H1 (cell line): ENCODE data around the gene ACER1. TPM values are rescaled to one million over a fixed set of nuclear protein-coding genes. Genes with fewer than 3 reads are reported as not detected.

Experiments used
- CTCF ChIA-PET: fragments of 300-600 bp; sonication (Branson Sonifier 250); formaldehyde crosslinking; loops from one replicate; lab custom pipeline; 2021; ENCODE audit not compliant: partially characterized antibody; lab: Charles Lee
- POLR2A ChIA-PET: fragments of 300-600 bp; sonication (Branson Sonifier 250); formaldehyde crosslinking; loops from one replicate; lab custom pipeline; 2021; ENCODE audit warnings: inconsistent platforms; ENCODE audit not compliant: partially characterized antibody; lab: Charles Lee
- DNase-seq, 2 experiments: peaks; one replicate each; pipeline versions ENCODE4 v3.0.0 to v3.0.0-alpha.2; 2010 to 2022; ENCODE audit warnings: low spot score in 2 of 2, low read depth in 1 of 2, mixed read lengths in 1 of 2
- FAIRE-seq: peaks from 2 replicates; lab custom pipeline; 2011; peaks lifted over from hg19 to GRCh38; lab: Jason Lieb, UNC
- H2AFZ ChIP-seq: 2 replicates; pipeline ENCODE4 v1.8.1; 2012; ENCODE audit warnings: low read length, inconsistent platforms
- H2AK5ac ChIP-seq: 2 replicates; pipeline ENCODE4 v1.6.1; 2013; ENCODE audit warnings: low read depth, low read length
- H2BK120ac ChIP-seq: replicated peaks from 2 replicates; pipeline ENCODE3; 2013; ENCODE audit warnings: low read depth, low read length, inconsistent platforms
- H2BK12ac ChIP-seq: 2 replicates; pipeline ENCODE4 v1.6.1; 2013; ENCODE audit warnings: low read depth, low read length
- H2BK15ac ChIP-seq: 2 replicates; pipeline ENCODE4 v1.6.1; 2013; ENCODE audit warnings: low read length
- H2BK20ac ChIP-seq: 2 replicates; pipeline ENCODE4 v1.6.1; 2013; ENCODE audit warnings: low read length
- H2BK5ac ChIP-seq: 2 replicates; pipeline ENCODE4 v1.6.1; 2013; ENCODE audit warnings: low read depth, low read length
- H3K14ac ChIP-seq: 2 replicates; pipeline ENCODE4 v1.6.1; 2013; ENCODE audit warnings: inconsistent platforms; ENCODE audit not compliant: insufficient read length
- H3K18ac ChIP-seq: 2 replicates; pipeline ENCODE4 v1.6.1; 2013; ENCODE audit warnings: low read length; ENCODE audit errors: extremely low read depth
- H3K23ac ChIP-seq: 2 replicates; pipeline ENCODE4 v1.6.1; 2013; ENCODE audit warnings: inconsistent platforms; ENCODE audit not compliant: insufficient read length
- H3K23me2 ChIP-seq: 2 replicates; pipeline ENCODE4 v1.6.1; 2013; ENCODE audit warnings: low read depth, low read length
- H3K27ac ChIP-seq: 2 replicates; pipeline ENCODE4 v1.6.1; 2011; ENCODE audit warnings: low read depth, low read length, inconsistent platforms
- H3K27me3 ChIP-seq, 4 experiments: replicated peaks in 1 of 4; 1 replicate in 1 of 4; 2 replicates in 3 of 4; pipeline versions ENCODE4 v1.6.1 to v1.8.1; 2011 to 2013; ENCODE audit warnings: low read length in 3 of 4, mild to moderate bottlenecking in 3 of 4, inconsistent platforms in 2 of 4, mixed read lengths in 2 of 4, moderate library complexity in 1 of 4; ENCODE audit not compliant: control insufficient read depth in 3 of 4, insufficient read depth in 3 of 4; ENCODE audit errors: extremely low read depth in 1 of 4
- H3K36me3 ChIP-seq, 4 experiments: 2 replicates each; pipeline versions ENCODE4 v1.6.1 to v1.8.1; 2011 to 2013; ENCODE audit warnings: mild to moderate bottlenecking in 4 of 4, low read length in 3 of 4, moderate library complexity in 2 of 4, control low read depth in 1 of 4, inconsistent platforms in 1 of 4; ENCODE audit not compliant: insufficient read depth in 4 of 4, control insufficient read depth in 2 of 4
- H3K4ac ChIP-seq: replicated peaks from 2 replicates; pipeline ENCODE3; 2013; ENCODE audit warnings: low read length, low read depth, mixed read lengths, inconsistent platforms; ENCODE audit not compliant: insufficient read length
- H3K4me1 ChIP-seq, 4 experiments: replicated peaks in 1 of 4; 1 replicate in 1 of 4; 2 replicates in 3 of 4; pipeline versions ENCODE4 v1.6.1 to v1.8.1; 2011 to 2013; ENCODE audit warnings: low read length in 3 of 4, inconsistent platforms in 2 of 4, mixed read lengths in 1 of 4; ENCODE audit not compliant: insufficient read depth in 4 of 4, control insufficient read depth in 3 of 4
- H3K4me2 ChIP-seq, 2 experiments: 2 replicates each; pipeline versions ENCODE4 v1.6.1 to v1.8.1; 2011 to 2013; ENCODE audit warnings: low read depth in 2 of 2, low read length in 2 of 2, control low read depth in 1 of 2, inconsistent platforms in 1 of 2, mild to moderate bottlenecking in 1 of 2; ENCODE audit not compliant: insufficient read depth in 1 of 2
- H3K4me3 ChIP-seq, 4 experiments: fragments of 200-600, 300-600 bp in 1 of 4; sonication (generic), shearing (Covaris generic), sonication (Bioruptor Twin) in 1 of 4; 2 replicates each; pipeline versions ENCODE4 v1.5.1 to v1.8.1; 2011 to 2016; ENCODE audit warnings: low read length in 4 of 4, low read depth in 3 of 4, control low read depth in 2 of 4, inconsistent platforms in 2 of 4, mild to moderate bottlenecking in 2 of 4, mixed read lengths in 1 of 4, moderate library complexity in 1 of 4; ENCODE audit not compliant: insufficient read depth in 2 of 4; ENCODE audit errors: extremely low read depth in 1 of 4
- H3K56ac ChIP-seq: replicated peaks from 2 replicates; pipeline ENCODE3; 2013; ENCODE audit warnings: low read depth, mild to moderate bottlenecking, mixed read lengths, low read length, inconsistent platforms; ENCODE audit not compliant: insufficient read length
- H3K79me1 ChIP-seq: 2 replicates; pipeline ENCODE4 v1.6.1; 2013; ENCODE audit warnings: low read depth, low read length, control low read depth
- H3K79me2 ChIP-seq, 2 experiments: 2 replicates each; pipeline versions ENCODE4 v1.6.1 to v1.8.1; 2012 to 2013; ENCODE audit warnings: low read length in 2 of 2, mild to moderate bottlenecking in 2 of 2, inconsistent platforms in 1 of 2; ENCODE audit not compliant: insufficient read depth in 2 of 2, control insufficient read depth in 1 of 2
- H3K9ac ChIP-seq, 4 experiments: replicated peaks in 1 of 4; 1 replicate in 1 of 4; 2 replicates in 3 of 4; pipeline versions ENCODE4 v1.6.1 to v1.8.1; 2011 to 2013; ENCODE audit warnings: low read depth in 3 of 4, low read length in 3 of 4, control low read depth in 2 of 4, mild to moderate bottlenecking in 2 of 4, moderate library complexity in 2 of 4, inconsistent platforms in 1 of 4; ENCODE audit errors: extremely low read depth in 1 of 4
- H3K9me3 ChIP-seq, 2 experiments: 2 replicates each; pipeline versions ENCODE4 v1.6.1 to v1.8.1; 2012 to 2013; ENCODE audit warnings: mild to moderate bottlenecking in 2 of 2, moderate library complexity in 2 of 2, control low read depth in 1 of 2, inconsistent platforms in 1 of 2, low read depth in 1 of 2, low read length in 1 of 2, mixed read lengths in 1 of 2; ENCODE audit not compliant: insufficient read depth in 2 of 2
- H4K20me1 ChIP-seq, 2 experiments: replicated peaks in 1 of 2; 2 replicates each; pipeline versions ENCODE3 to v1.8.1; 2011 to 2013; ENCODE audit warnings: inconsistent platforms in 2 of 2, low read length in 2 of 2, mild to moderate bottlenecking in 1 of 2; ENCODE audit not compliant: insufficient read depth in 2 of 2, control insufficient read depth in 1 of 2
- H4K5ac ChIP-seq: 2 replicates; pipeline ENCODE4 v1.6.1; 2013; ENCODE audit warnings: low read length, low read depth, mixed read lengths, inconsistent platforms; ENCODE audit not compliant: insufficient read length
- H4K8ac ChIP-seq: 2 replicates; pipeline ENCODE4 v1.8.0; 2013; ENCODE audit warnings: mild to moderate bottlenecking, moderate library complexity, low read length, inconsistent platforms; ENCODE audit not compliant: insufficient read depth; ENCODE audit errors: extremely low read depth
- H4K91ac ChIP-seq: replicated peaks from 2 replicates; pipeline ENCODE3; 2013; ENCODE audit warnings: low read length, mixed read lengths, inconsistent platforms; ENCODE audit not compliant: insufficient read length
- CTCF ChIP-seq, 3 experiments: IDR thresholded peaks; 1 replicate in 2 of 3; 2 replicates in 1 of 3; pipeline versions ENCODE4 v1.5.1 to v1.6.1; 2011; ENCODE audit warnings: low read length in 3 of 3, mild to moderate bottlenecking in 3 of 3, inconsistent platforms in 2 of 3, low read depth in 1 of 3, moderate library complexity in 1 of 3; ENCODE audit not compliant: insufficient read depth in 1 of 3; ENCODE audit errors: control extremely low read depth in 1 of 3
- PHF8 ChIP-seq: fragments of 200-600 bp; sonication (generic); conservative IDR thresholded peaks from 2 replicates; pipeline ENCODE4 v1.7.1; 2012; ENCODE audit warnings: low read depth, mild to moderate bottlenecking, inconsistent platforms, low read length, moderate library complexity
- SAP30 ChIP-seq: fragments of 300-600 bp; sonication (generic); IDR thresholded peaks from 2 replicates; pipeline ENCODE4 v1.7.1; 2012; ENCODE audit warnings: low read length, moderate library complexity, mild to moderate bottlenecking, inconsistent platforms; ENCODE audit not compliant: insufficient read depth, insufficient replicate concordance
- WGBS, 2 experiments: shearing (Covaris generic) in 1 of 2; methylation state at CpG; one replicate each; pipeline versions ENCODE4 v1.1.6 to v1.1.7; 2013 to 2015; ENCODE audit warnings: low lambda C conversion rate in 2 of 2, mixed read lengths in 2 of 2, inconsistent platforms in 1 of 2, low coverage in 1 of 2, missing lambda C conversion rate in 1 of 2; ENCODE audit not compliant: insufficient replicate concordance in 2 of 2, insufficient coverage in 1 of 2, insufficient read length in 1 of 2; ENCODE audit errors: extremely low coverage in 1 of 2, missing lambda C conversion rate in 1 of 2; 5-methylcytosine and 5-hydroxymethylcytosine counted together
- polyA plus RNA-seq, 7 experiments: library from polyadenylated mRNA; depleted of rRNA in 3 of 7; stranded (reverse) in 5 of 7; unstranded in 2 of 7; fragments of >200 nt in 5 of 7; fragments of 200-250 nt in 2 of 7; gene quantifications; 1 replicate in 5 of 7; 2 replicates in 1 of 7; 4 replicates in 1 of 7; pipeline versions ENCODE4 v1.2.1 to v1.2.3, GENCODE V29; 2011 to 2013; ENCODE audit warnings: missing spikeins in 2 of 7, mixed read lengths in 2 of 7
- total RNA-seq: library from RNA; stranded (reverse); fragmentation: NEBNext Ultra II Directional; extraction: Animal tissue kit (Norgen Biotek cat#: 25700); gene quantifications from 2 replicates; pipeline ENCODE4 v1.2.1, GENCODE V29; 2021

Gene ACER1
- total and polyA plus RNA-seq, 2 of the 8 experiments (the other 6 are each of a cell fraction or from before 2014, with no cell fraction given): 0.05 TPM; not detected in 1

- Histone ChIP-seq H2BK20ac (no peak overlapping the region), H3K79me1 (peaks cover 23% of the 10 kb centered on the region), H3K9ac (no peak overlapping the region), H4K5ac (no peak overlapping the region), H4K8ac (no peak overlapping the region), H3K4ac (no peak overlapping the region), H2AK5ac (no peak overlapping the region), H3K9me3 (no peaks in the 10 kb centered on the region), H3K14ac (no peak overlapping the region), H4K91ac (no peak overlapping the region), H3K18ac (no peak overlapping the region), H2AFZ (no peak overlapping the region), H3K79me2 (peaks cover 0 to 58% of the 10 kb centered on the region in 2 experiments; a peak in 3 of 4 replicates), H3K27me3 (no peaks in the 10 kb centered on the region), H3K23me2 (no peaks in the 10 kb centered on the region), H3K36me3 (peaks cover 3 to 19% (median 16%) of the 10 kb centered on the region in 4 experiments; a peak in 6 of 8 replicates), H3K23ac (no peak overlapping the region), H3K4me2 (no peak overlapping the region), H2BK12ac (no peak overlapping the region), H2BK120ac (no peak overlapping the region), H3K4me3 (no peak overlapping the region), H2BK5ac (no peak overlapping the region), H3K56ac (no peak overlapping the region), H3K27ac (no peak overlapping the region), H3K4me1 (no peaks in the 10 kb centered on the region; a peak in 4 of 7 replicates), H2BK15ac (no peak overlapping the region), H4K20me1 (peaks cover 4 to 23% of the 10 kb centered on the region in 2 experiments)
- FAIRE-seq (no peak), DNase-seq (no peak)
- WGBS, 2 experiments: 93% methylated on average over 15 of the region's 15 CpGs; no CpG with 5 or more reads in 1 of the 2 experiments
- ChIA-PET CTCF (interaction anchor here (1.1 to 3.6 kb wide), 9 partner anchors 9 to 43 kb away, joined by 3 to 41 read pairs (median 11); no protein-coding TSS in a partner anchor), POLR2A (interaction anchor here (0.6 to 1.5 kb wide), 3 partner anchors 10 to 45 kb away, joined by 3 to 8 read pairs (median 3); no protein-coding TSS in a partner anchor)
- no peak for TF ChIP-seq CTCF (IDR thresholded peaks at IDR 0.05; ENCODE audit: control extremely low read depth in 1 of 3, insufficient read depth in 1 of 3, low read depth in 1 of 3, low read length in 3 of 3)
- no peak for TF ChIP-seq SAP30
- no peak for TF ChIP-seq PHF8
These were observed 71.5 kb downstream of the ACER1 start for GRCh38 chr19:6261883-6262282.
